Common myeloid progenitor, CD34-positive (primary cell): ENCODE results near the gene CHST7.

ENCODE experiments used
- CTCF ChIA-PET: fragments of 350-600 bp; sonication (Branson Sonifier 250); formaldehyde crosslinking; loops from one replicate; lab custom pipeline; 2021; ENCODE audit warnings: antibody characterized with exemption; lab: Charles Lee
- POLR2A ChIA-PET: fragments of 350-600 bp; sonication (Branson Sonifier 250); formaldehyde crosslinking; loops from one replicate; lab custom pipeline; 2021; ENCODE audit warnings: antibody characterized with exemption; lab: Charles Lee
- DNase-seq, 3 donors: peaks; one replicate each; pipeline versions ENCODE4 v3.0.0 to v3.0.0-alpha.2; 2013
- H3K27ac ChIP-seq, 2 experiments: 1 replicate in 1 of 2; 2 replicates in 1 of 2; pipeline ENCODE4 v1.7.0; 2013; ENCODE audit warnings: inconsistent platforms in 2 of 2, low read length in 2 of 2, mild to moderate bottlenecking in 2 of 2, low read depth in 1 of 2, moderate library complexity in 1 of 2; ENCODE audit not compliant: severe bottlenecking in 2 of 2, insufficient read depth in 1 of 2, poor library complexity in 1 of 2
- H3K27me3 ChIP-seq, 5 experiments: replicated peaks in 2 of 5; 1 replicate in 3 of 5; 2 replicates in 2 of 5; pipeline versions ENCODE4 v1.6.1 to v1.7.0; 2013; ENCODE audit warnings: low read length in 4 of 5, mild to moderate bottlenecking in 2 of 5, moderate library complexity in 2 of 5, inconsistent platforms in 1 of 5; ENCODE audit not compliant: insufficient read depth in 5 of 5, control insufficient read depth in 4 of 5
- H3K36me3 ChIP-seq, 4 experiments: 1 replicate in 2 of 4; 2 replicates in 2 of 4; pipeline versions ENCODE4 v1.6.1 to v1.7.0; 2013; ENCODE audit warnings: low read length in 3 of 4, control low read depth in 1 of 4, mild to moderate bottlenecking in 1 of 4; ENCODE audit not compliant: control insufficient read depth in 4 of 4, insufficient read depth in 4 of 4
- H3K4me1 ChIP-seq, 4 experiments: 1 replicate in 3 of 4; 2 replicates in 1 of 4; pipeline versions ENCODE4 v1.6.1 to v1.7.1; 2013; ENCODE audit warnings: low read length in 3 of 4, mild to moderate bottlenecking in 3 of 4, control low read depth in 1 of 4, inconsistent platforms in 1 of 4, moderate library complexity in 1 of 4; ENCODE audit not compliant: control insufficient read depth in 4 of 4, insufficient read depth in 4 of 4; ENCODE audit errors: control extremely low read depth in 1 of 4
- H3K4me3 ChIP-seq, 7 experiments: 1 replicate in 4 of 7; 2 replicates in 3 of 7; pipeline versions ENCODE4 v1.5.1 to v1.7.0; 2013; ENCODE audit warnings: mild to moderate bottlenecking in 7 of 7, low read length in 6 of 7, moderate library complexity in 6 of 7, inconsistent platforms in 2 of 7, low read depth in 2 of 7, control low read depth in 1 of 7; ENCODE audit not compliant: insufficient read depth in 4 of 7, control insufficient read depth in 1 of 7; ENCODE audit errors: extremely low read depth in 1 of 7
- H3K9me3 ChIP-seq, 5 experiments: 1 replicate in 4 of 5; 2 replicates in 1 of 5; pipeline versions ENCODE4 v1.6.1 to v1.7.1; 2013; ENCODE audit warnings: low read length in 4 of 5, mild to moderate bottlenecking in 2 of 5, inconsistent platforms in 1 of 5, low read depth in 1 of 5, moderate library complexity in 1 of 5; ENCODE audit not compliant: control insufficient read depth in 4 of 5, insufficient read depth in 2 of 5; ENCODE audit errors: control extremely low read depth in 1 of 5
- WGBS: methylation state at CpG from one replicate; pipeline ENCODE4 v1.1.5; 2013; ENCODE audit not compliant: insufficient coverage; 5-methylcytosine and 5-hydroxymethylcytosine counted together

CHST7 gene

GRCh38 chrX:46599051-46599560 lies 25.5 kb downstream of the CHST7 start:
- Histone ChIP-seq H3K4me1 (peaks cover 0 to 4% (median 0%) of the 10 kb centered on the region in 4 experiments), H3K27me3 (peaks cover 0 to 6% (median 0%) of the 10 kb centered on the region in 5 experiments), H3K36me3 (peaks cover 3 to 23% (median 10%) of the 10 kb centered on the region in 4 experiments), H3K9me3 (no peaks in the 10 kb centered on the region), H3K27ac (no peak overlapping the region), H3K4me3 (no peak overlapping the region)
- ChIA-PET CTCF (interaction anchor here (0.6 to 1.6 kb wide), 3 partner anchors 11 to 40 kb away, joined by 3 to 9 read pairs (median 4); no protein-coding TSS in a partner anchor), POLR2A (no interaction called here)
- no CpG with 5 or more reads among the region's 1 CpG for WGBS
- no peak for DNase-seq

GRCh38 chrX:46601283-46601682 lies 27.7 kb downstream of the CHST7 start:
- H3K27ac ChIP-seq, result no peak overlapping the region
- H3K9me3 ChIP-seq, result no peaks in the 10 kb centered on the region
- ChIA-PET POLR2A (no interaction called here), CTCF (interaction anchor here (1.7 kb wide), 1 partner anchor 8 kb away, joined by 4 read pairs; no protein-coding TSS in a partner anchor)
- peaks cover 0 to 4% (median 0%) of the 10 kb centered on the region in 4 experiments for H3K4me1 ChIP-seq
- H3K36me3 ChIP-seq, result peaks cover 3 to 23% (median 10%) of the 10 kb centered on the region in 4 experiments
- no peak overlapping the region for H3K4me3 ChIP-seq
- 86% methylated on average over 5 of the region's 6 CpGs for WGBS
- no peak for DNase-seq
- peaks cover 0 to 8% (median 0%) of the 10 kb centered on the region in 5 experiments for H3K27me3 ChIP-seq

GRCh38 chrX:46602468-46603102 lies 29.0 kb downstream of the CHST7 start:
- WGBS, result 90% methylated on average over 6 of the region's 6 CpGs
- Histone ChIP-seq H3K9me3 (no peaks in the 10 kb centered on the region), H3K4me1 (peaks cover 0 to 3% (median 0%) of the 10 kb centered on the region in 4 experiments), H3K27ac (no peak overlapping the region), H3K36me3 (peaks cover 3 to 33% (median 10%) of the 10 kb centered on the region in 4 experiments), H3K27me3 (peaks cover 0 to 6% (median 0%) of the 10 kb centered on the region in 5 experiments), H3K4me3 (no peak overlapping the region)
- ChIA-PET CTCF (interaction anchor here (1.7 kb wide), 1 partner anchor 10 kb away, joined by 4 read pairs; no protein-coding TSS in a partner anchor), POLR2A (no interaction called here)
- no peak for DNase-seq

GRCh38 chrX:46607916-46608315 lies 34.4 kb downstream of the CHST7 start:
- H3K4me1 ChIP-seq, result no peaks in the 10 kb centered on the region
- no peaks in the 10 kb centered on the region for H3K9me3 ChIP-seq
- H3K27me3 ChIP-seq, result peaks cover 0 to 5% (median 0%) of the 10 kb centered on the region in 5 experiments
- ChIA-PET POLR2A (no interaction called here), CTCF (no interaction called here)
- H3K4me3 ChIP-seq, result no peak overlapping the region
- peaks cover 0 to 21% (median 3%) of the 10 kb centered on the region in 4 experiments for H3K36me3 ChIP-seq
- DNase-seq, result no peak
- no peak overlapping the region for H3K27ac ChIP-seq
- WGBS, result 79% methylated on average over 8 of the region's 11 CpGs

GRCh38 chrX:46610070-46610658 lies 36.6 kb downstream of the CHST7 start:
- WGBS, result 88% methylated on average over 5 of the region's 5 CpGs
- ChIA-PET POLR2A (no interaction called here), CTCF (no interaction called here)
- Histone ChIP-seq H3K27ac (no peak overlapping the region), H3K4me3 (no peak overlapping the region), H3K36me3 (peaks cover 0 to 30% (median under 1%) of the 10 kb centered on the region in 4 experiments), H3K4me1 (no peaks in the 10 kb centered on the region), H3K9me3 (no peaks in the 10 kb centered on the region), H3K27me3 (peaks cover 0 to 5% (median 0%) of the 10 kb centered on the region in 5 experiments)
- DNase-seq, result no peak

GRCh38 chrX:46611658-46612362 lies 38.2 kb downstream of the CHST7 start:
- ChIA-PET POLR2A (no interaction called here), CTCF (no interaction called here)
- no peak overlapping the region for H3K27ac ChIP-seq
- H3K9me3 ChIP-seq, result no peaks in the 10 kb centered on the region
- peaks cover 0 to 30% (median 2%) of the 10 kb centered on the region in 4 experiments for H3K36me3 ChIP-seq
- H3K4me1 ChIP-seq, result no peaks in the 10 kb centered on the region
- H3K4me3 ChIP-seq, result no peak overlapping the region
- peaks cover 0 to 3% (median 0%) of the 10 kb centered on the region in 5 experiments for H3K27me3 ChIP-seq
- 80% methylated on average over 9 of the region's 13 CpGs for WGBS
- no peak for DNase-seq
